HEK293 (cell line): ENCODE results near the gene CRIM1.

Experiments used
- SALL2 ChIP-seq: fragments of 450-650 bp; formaldehyde crosslinking; IDR thresholded peaks from 2 replicates; pipeline ENCODE4 v1.5.0; 2017; ENCODE audit warnings: missing biosample characterization, mild to moderate bottlenecking, missing genetic modification characterization, borderline replicate concordance
- ZNF138 ChIP-seq: fragments of 450-650 bp; formaldehyde crosslinking; IDR thresholded peaks from 2 replicates; pipeline ENCODE4 v1.5.1; 2016; ENCODE audit warnings: missing biosample characterization, missing genetic modification characterization, borderline replicate concordance
- ZNF239 ChIP-seq: fragments of 450-650 bp; formaldehyde crosslinking; IDR thresholded peaks from 2 replicates; pipeline ENCODE4 v1.5.1; 2016; ENCODE audit warnings: missing biosample characterization, missing genetic modification characterization
- ZNF501 ChIP-seq: fragments of 450-650 bp; formaldehyde crosslinking; IDR thresholded peaks from 2 replicates; pipeline ENCODE4 v1.5.1; 2016; ENCODE audit warnings: missing biosample characterization, missing genetic modification characterization
- ZNF621 ChIP-seq: fragments of 450-650 bp; formaldehyde crosslinking; IDR thresholded peaks from 2 replicates; pipeline ENCODE4 v1.5.1; 2017; ENCODE audit warnings: missing biosample characterization, missing genetic modification characterization
- TF ChIP-seq, protein P1 (sequence below): fragments of 450-650 bp; formaldehyde crosslinking; IDR thresholded peaks from 2 replicates; pipeline ENCODE4 v1.5.1; 2016; ENCODE audit warnings: missing biosample characterization, missing genetic modification characterization
- TF ChIP-seq, protein P2 (sequence below): fragments of 450-650 bp; formaldehyde crosslinking; IDR thresholded peaks from 2 replicates; pipeline ENCODE4 v1.5.1; 2016; ENCODE audit warnings: missing biosample characterization, missing genetic modification characterization
- TF ChIP-seq, protein P3 (sequence below): IDR thresholded peaks from 2 replicates; pipeline ENCODE4 v1.6.1; 2011; ENCODE audit warnings: mild to moderate bottlenecking, low read depth, low read length, borderline replicate concordance

DNA sequence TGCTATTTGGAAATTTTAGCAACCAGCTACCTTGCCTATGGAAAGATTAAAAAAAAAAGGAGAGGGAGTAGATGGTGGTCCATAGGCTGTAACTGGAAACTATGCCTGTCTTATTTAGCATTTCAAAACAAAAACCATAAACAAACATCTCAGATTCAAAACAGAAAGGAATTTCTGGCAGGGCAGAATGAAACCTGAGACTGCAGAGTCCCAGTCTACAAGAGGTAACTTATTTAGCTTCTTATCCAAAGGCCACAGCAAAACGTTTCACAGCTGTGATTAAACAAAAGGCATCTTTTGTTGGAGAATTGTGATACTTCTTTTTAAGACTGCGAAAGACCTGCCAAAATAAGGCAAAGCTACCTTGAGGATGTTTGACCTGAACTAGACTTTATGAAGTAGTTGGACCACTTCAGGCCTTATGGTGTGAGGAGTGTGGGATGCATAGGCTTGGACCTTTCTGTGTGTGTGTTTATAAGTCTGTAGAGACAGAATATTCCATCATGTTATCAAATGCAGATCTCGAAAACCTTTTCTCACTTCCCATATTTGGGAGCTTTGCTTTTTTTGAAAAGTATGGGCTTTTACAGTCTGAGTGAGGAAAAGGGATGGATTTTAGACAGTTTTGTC lies 11.0 kb downstream of the CRIM1 start:
- TF ChIP-seq, protein P1, sequence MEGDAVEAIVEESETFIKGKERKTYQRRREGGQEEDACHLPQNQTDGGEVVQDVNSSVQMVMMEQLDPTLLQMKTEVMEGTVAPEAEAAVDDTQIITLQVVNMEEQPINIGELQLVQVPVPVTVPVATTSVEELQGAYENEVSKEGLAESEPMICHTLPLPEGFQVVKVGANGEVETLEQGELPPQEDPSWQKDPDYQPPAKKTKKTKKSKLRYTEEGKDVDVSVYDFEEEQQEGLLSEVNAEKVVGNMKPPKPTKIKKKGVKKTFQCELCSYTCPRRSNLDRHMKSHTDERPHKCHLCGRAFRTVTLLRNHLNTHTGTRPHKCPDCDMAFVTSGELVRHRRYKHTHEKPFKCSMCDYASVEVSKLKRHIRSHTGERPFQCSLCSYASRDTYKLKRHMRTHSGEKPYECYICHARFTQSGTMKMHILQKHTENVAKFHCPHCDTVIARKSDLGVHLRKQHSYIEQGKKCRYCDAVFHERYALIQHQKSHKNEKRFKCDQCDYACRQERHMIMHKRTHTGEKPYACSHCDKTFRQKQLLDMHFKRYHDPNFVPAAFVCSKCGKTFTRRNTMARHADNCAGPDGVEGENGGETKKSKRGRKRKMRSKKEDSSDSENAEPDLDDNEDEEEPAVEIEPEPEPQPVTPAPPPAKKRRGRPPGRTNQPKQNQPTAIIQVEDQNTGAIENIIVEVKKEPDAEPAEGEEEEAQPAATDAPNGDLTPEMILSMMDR (tag by site-specific recombination) = no peak
- TF ChIP-seq, protein P2, sequence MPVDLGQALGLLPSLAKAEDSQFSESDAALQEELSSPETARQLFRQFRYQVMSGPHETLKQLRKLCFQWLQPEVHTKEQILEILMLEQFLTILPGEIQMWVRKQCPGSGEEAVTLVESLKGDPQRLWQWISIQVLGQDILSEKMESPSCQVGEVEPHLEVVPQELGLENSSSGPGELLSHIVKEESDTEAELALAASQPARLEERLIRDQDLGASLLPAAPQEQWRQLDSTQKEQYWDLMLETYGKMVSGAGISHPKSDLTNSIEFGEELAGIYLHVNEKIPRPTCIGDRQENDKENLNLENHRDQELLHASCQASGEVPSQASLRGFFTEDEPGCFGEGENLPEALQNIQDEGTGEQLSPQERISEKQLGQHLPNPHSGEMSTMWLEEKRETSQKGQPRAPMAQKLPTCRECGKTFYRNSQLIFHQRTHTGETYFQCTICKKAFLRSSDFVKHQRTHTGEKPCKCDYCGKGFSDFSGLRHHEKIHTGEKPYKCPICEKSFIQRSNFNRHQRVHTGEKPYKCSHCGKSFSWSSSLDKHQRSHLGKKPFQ = no peak
- TF ChIP-seq ZNF501 (tag by site-specific recombination) (no peak), ZNF138 (tag by site-specific recombination) (no peak), ZNF621 (tag by site-specific recombination) (no peak), SALL2 (no peak), ZNF239 (tag by site-specific recombination) (no peak)
- TF ChIP-seq, protein P3, sequence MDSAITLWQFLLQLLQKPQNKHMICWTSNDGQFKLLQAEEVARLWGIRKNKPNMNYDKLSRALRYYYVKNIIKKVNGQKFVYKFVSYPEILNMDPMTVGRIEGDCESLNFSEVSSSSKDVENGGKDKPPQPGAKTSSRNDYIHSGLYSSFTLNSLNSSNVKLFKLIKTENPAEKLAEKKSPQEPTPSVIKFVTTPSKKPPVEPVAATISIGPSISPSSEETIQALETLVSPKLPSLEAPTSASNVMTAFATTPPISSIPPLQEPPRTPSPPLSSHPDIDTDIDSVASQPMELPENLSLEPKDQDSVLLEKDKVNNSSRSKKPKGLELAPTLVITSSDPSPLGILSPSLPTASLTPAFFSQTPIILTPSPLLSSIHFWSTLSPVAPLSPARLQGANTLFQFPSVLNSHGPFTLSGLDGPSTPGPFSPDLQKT = no peak
